ENCODE measurements around the gene LRRC17. TPM values are rescaled to one million over a fixed set of nuclear protein-coding genes. Genes with fewer than 3 reads are reported as not detected.
"Not testable (repeated sequence)": the region's sequence is repeated elsewhere in the genome, so short reads cannot be mapped to it uniquely, and the experiment has no call there.

LRRC17 gene
- total RNA-seq, 2 experiments from 2014 or later, result 0.15 TPM; not detected in 1

DNA sequence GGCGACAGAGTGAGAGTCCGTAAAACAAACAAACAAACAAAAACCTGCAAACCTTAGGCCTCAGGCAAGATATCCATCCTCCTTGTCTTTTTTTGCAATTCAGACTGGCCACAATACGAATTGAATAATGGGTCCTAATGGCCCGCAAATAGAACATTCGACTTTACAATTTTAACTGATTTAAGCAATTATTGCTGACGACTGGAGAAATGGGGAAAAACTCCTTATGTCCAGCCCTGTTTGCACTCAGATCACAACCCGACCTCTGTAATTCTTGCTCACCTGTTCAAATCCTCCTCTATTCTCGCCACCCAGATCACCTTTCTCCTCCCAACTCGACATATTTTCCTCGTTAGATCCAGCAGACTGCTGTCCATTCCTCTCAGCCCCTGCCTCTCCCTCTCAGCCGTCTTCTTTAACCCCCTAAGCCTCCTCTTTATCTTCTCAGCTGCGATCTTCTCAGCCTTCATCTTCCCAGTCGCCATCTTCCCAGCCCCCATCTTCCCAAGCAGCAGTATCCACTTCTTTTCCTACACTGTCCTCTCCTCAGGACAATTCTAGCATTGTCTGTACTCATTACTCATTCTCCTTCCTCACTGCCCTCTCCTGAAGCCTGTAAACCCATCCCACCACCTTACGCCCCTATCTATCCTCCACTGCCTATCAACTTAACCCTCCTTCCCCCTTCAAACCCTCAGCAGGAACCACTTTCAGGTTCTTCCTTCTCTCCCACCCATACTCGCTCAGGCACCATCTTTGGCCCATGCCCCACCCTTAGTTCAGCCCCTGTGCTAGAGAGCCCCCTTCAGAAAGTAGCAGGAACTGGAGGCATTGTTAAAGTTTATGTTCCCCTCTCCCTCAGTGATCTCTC is 61.8 kb downstream of the LRRC17 start:
- H3K4me3 Mint-ChIP-seq, result no peak overlapping the region
- no peak overlapping the region for H3K27ac Mint-ChIP-seq
- H3K36me3 Mint-ChIP-seq (ENCODE audit: low read depth), result no peaks in the 10 kb centered on the region
- POLR2A ChIA-PET, result no interaction called here
- no peak for DNase-seq
- no peaks in the 10 kb centered on the region for H3K27me3 Mint-ChIP-seq
- no peaks in the 10 kb centered on the region for H3K9me3 Mint-ChIP-seq
- CTCF ChIA-PET, result no interaction called here
- H3K4me1 Mint-ChIP-seq, result no peaks in the 10 kb centered on the region

DNA sequence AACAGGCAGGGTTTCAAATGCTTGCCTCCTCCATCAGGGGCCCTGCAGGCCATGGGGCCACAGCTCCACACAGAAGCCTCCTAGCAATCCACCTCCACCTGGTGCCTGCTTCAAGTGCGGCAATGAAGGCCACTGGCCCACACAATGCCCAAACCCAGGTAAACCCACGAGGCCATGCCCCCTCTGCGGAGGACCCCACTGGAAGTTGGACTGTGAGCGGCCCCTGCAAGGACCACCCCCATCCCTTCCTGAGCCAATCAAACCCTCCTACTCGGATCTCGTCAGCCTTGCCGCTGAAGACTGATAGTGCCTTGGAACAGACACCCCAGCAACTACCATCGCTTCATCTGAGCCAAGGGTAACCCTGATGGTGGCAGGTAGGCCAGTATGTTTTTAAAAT is 63.1 kb downstream of the LRRC17 start:
- no peak overlapping the region for H3K4me3 Mint-ChIP-seq
- H3K36me3 Mint-ChIP-seq (ENCODE audit: low read depth), result no peaks in the 10 kb centered on the region
- no peak for DNase-seq
- H3K9me3 Mint-ChIP-seq, result no peaks in the 10 kb centered on the region
- no peak overlapping the region for H3K27ac Mint-ChIP-seq
- CTCF ChIA-PET, result no interaction called here
- H3K4me1 Mint-ChIP-seq, result no peaks in the 10 kb centered on the region
- H3K27me3 Mint-ChIP-seq, result no peaks in the 10 kb centered on the region
- POLR2A ChIA-PET, result no interaction called here

DNA sequence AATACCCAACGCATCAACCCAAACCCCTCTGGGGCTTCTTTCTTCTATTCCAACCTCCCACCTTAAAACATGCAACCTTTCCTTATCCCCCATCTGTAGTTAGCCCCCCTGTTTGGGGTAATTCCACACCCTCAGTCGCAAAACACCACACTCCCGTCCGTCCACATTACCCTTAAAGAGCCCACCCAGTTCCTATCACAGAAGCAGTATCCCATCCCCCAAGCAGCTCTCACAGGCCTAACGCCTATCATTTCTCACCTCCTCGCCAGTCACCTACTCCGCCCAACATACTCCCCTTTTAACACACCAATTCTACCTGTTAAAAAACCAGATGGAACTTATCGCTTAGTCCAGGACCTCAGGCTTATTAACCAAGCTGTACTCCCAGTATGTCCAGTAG is 63.7 kb downstream of the LRRC17 start:
- H3K36me3 Mint-ChIP-seq (ENCODE audit: low read depth), result no peaks in the 10 kb centered on the region
- DNase-seq, result no peak
- H3K9me3 Mint-ChIP-seq, result no peaks in the 10 kb centered on the region
- POLR2A ChIA-PET, result no interaction called here
- H3K27ac Mint-ChIP-seq, result no peak overlapping the region
- CTCF ChIA-PET, result no interaction called here
- H3K4me3 Mint-ChIP-seq, result no peak overlapping the region
- no peaks in the 10 kb centered on the region for H3K27me3 Mint-ChIP-seq
- H3K4me1 Mint-ChIP-seq, result no peaks in the 10 kb centered on the region

DNA sequence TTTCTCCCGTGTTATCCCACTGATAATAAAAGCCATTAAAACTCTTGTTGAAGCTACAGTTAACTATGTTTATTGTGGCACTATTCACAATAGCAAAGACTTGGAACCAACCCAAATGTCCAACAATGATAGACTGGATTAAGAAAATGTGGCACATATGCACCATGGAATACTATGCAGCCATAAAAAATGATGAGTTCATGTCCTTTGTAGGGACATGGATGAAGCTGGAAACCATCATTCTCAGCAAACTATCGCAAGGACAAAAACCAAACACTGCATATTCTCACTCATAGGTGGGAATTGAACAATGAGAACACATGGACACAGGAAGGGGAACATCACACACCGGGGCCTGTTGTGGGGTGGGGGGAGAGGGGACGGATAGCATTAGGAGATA is 64.8 kb downstream of the LRRC17 start:
- not testable (repeated sequence) for H3K36me3 Mint-ChIP-seq (ENCODE audit: low read depth); H3K27ac Mint-ChIP-seq; H3K9me3 Mint-ChIP-seq

DNA sequence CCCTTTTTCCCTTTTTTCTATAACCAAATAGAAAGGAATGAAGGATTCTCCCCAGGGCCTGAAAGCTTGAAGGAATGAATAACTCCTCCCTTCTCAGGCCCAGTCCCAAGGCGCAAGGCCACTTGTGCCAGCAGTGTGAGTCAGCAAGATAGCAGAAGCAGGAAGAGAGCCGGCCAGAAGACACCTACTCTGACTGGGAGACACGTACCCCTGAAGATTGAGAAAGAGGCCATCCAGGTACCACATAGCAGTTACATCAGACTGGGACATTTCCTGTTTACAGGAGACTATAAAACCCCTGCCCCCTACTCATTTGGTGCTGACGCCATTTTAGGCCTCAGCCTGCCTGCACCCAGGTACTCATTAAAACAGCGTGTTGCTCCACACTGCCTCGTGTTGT is 65.5 kb downstream of the LRRC17 start:
- H3K36me3 Mint-ChIP-seq (ENCODE audit: low read depth), result no peaks in the 10 kb centered on the region
- no peak overlapping the region for H3K4me3 Mint-ChIP-seq
- no peak for DNase-seq
- H3K9me3 Mint-ChIP-seq, result no peaks in the 10 kb centered on the region
- no peak overlapping the region for H3K27ac Mint-ChIP-seq
- no peaks in the 10 kb centered on the region for H3K4me1 Mint-ChIP-seq
- ChIA-PET POLR2A (no interaction called here), CTCF (no interaction called here)
- H3K27me3 Mint-ChIP-seq, result no peaks in the 10 kb centered on the region

More for the DNA sequence above, 64.8 kb downstream of the LRRC17 start:
- H3K27me3 Mint-ChIP-seq, H3K4me3 Mint-ChIP-seq, CTCF ChIA-PET, DNase-seq, H3K4me1 Mint-ChIP-seq, POLR2A ChIA-PET: not testable (repeated sequence)

DNA sequence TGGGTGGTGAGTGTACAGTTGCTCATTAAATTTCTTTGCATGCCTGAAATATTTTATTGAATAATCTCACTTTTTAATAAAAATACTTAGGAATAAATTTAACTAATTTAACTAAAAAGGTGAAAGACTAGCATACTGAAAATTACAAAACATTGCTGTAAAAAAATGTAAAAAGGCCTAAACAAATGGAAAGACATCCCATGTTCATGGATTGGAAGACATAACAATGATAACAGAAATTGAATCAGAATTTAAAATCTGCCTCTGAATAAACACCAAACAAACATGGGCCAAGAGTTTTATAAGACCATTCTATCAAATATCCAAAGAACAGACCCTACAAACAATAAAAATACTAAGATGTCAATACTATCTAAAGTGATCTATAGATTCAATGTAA is 66.9 kb downstream of the LRRC17 start:
- POLR2A ChIA-PET, result no interaction called here
- Mint-ChIP-seq H3K9me3 (no peaks in the 10 kb centered on the region), H3K36me3 (ENCODE audit: low read depth) (no peaks in the 10 kb centered on the region), H3K4me3 (no peak overlapping the region), H3K27ac (no peak overlapping the region), H3K4me1 (no peaks in the 10 kb centered on the region), H3K27me3 (no peaks in the 10 kb centered on the region)
- CTCF ChIA-PET, result no interaction called here
- DNase-seq, result no peak

DNA sequence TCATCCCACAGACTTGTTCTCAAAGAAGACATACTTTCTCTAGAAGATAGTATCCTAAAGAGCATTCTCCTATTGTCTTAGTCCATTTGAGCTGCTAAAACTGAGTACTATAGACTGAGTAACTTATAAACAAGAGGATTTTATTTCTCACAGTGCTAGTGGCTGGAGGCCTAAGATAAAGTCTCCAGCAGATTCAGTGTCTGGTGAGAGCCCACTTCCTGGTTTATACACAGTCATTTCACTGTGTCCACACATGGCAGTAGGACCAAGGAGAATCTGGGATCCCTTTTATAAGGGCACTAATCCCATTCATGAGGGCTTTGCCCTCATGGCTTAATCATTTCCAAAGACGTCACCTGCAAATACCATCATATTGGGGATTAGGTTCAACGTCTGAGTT is 68.7 kb downstream of the LRRC17 start:
- POLR2A ChIA-PET, result no interaction called here

DNA sequence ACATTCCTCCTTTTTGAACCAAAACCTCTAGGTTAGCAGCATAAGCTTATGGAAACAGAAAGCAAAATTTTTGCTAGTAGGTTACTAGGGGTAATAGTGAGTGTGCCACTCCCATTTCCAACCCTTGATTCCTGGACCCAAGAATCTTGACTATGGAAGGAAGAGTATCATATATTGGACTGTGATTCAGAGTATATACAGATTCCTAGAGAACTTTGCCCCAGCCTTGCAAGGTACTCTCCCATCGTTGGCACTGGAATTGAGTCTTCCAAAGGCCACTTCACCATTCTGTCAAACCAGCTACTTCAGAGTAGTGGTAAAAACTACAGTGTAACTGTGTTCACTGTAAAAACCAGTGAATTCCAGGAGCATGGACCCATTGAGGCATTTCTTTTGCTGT is 69.4 kb downstream of the LRRC17 start:
- POLR2A ChIA-PET, result no interaction called here
- H3K9me3 Mint-ChIP-seq, result no peaks in the 10 kb centered on the region

More for the DNA sequence above, 68.7 kb downstream of the LRRC17 start:
- H3K4me3 Mint-ChIP-seq, result no peak overlapping the region
- CTCF ChIA-PET, result no interaction called here
- no peaks in the 10 kb centered on the region for H3K4me1 Mint-ChIP-seq
- H3K9me3 Mint-ChIP-seq, result no peaks in the 10 kb centered on the region
- no peak overlapping the region for H3K27ac Mint-ChIP-seq
- no peaks in the 10 kb centered on the region for H3K36me3 Mint-ChIP-seq (ENCODE audit: low read depth)
- no peak for DNase-seq
- no peaks in the 10 kb centered on the region for H3K27me3 Mint-ChIP-seq

DNA sequence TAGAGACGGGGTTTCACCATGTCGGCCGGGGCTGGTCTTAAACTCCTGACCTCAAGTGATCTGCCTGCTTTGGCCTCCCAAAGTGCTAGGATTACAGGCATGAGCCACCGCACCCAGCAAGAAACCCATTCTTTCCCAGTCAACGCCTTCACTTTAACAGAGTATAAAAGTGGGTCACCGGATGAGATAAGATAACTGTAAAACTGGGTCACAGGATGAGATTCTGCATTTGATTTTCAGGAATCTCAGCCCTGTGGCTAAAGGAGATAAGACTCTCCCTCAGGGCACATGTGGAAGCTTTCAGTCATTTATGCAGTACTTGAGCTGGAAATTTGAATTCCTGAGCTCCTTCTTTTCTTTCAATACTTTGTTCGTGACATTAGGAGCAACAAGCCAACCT is 70.8 kb downstream of the LRRC17 start:
- peaks cover 2% of the 10 kb centered on the region for H3K4me1 Mint-ChIP-seq

More for the DNA sequence above, 69.4 kb downstream of the LRRC17 start:
- Mint-ChIP-seq H3K36me3 (ENCODE audit: low read depth) (no peaks in the 10 kb centered on the region), H3K27ac (no peak overlapping the region), H3K4me1 (no peaks in the 10 kb centered on the region), H3K4me3 (no peak overlapping the region), H3K27me3 (no peaks in the 10 kb centered on the region)
- no peak for DNase-seq
- CTCF ChIA-PET, result no interaction called here

DNA sequence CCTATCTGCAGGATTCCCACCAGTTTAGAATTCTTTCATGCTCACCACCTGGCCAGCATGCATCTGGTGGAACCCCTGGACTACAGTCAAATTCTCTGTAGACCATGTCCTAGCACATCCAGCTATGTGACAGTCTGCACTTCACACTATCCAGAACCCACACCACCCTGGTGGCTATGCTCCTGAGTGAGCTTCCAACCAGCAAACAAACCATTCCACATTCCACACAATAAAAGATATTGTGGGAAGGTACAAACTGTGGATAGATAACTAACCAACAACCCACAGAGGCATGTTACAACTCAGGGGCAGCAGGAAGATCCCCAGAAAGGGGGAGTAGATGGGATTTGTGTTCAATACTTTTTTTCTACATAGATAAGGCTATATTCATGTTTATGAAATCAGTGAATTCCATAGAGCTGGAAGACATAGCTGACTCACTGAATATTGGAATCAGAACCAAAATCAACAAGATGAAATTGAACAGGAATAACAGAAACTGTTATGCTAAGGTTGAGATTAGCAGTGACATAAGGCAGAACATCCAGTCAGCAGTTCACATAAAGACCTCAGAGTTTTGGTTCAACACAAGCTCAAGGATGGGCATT is 72.5 kb downstream of the LRRC17 start:
- ChIA-PET CTCF (no interaction called here), POLR2A (no interaction called here)
- no peak overlapping the region for H3K4me3 Mint-ChIP-seq
- no peaks in the 10 kb centered on the region for H3K9me3 Mint-ChIP-seq
- no peak overlapping the region for H3K27ac Mint-ChIP-seq
- DNase-seq, result no peak
- no peaks in the 10 kb centered on the region for H3K36me3 Mint-ChIP-seq (ENCODE audit: low read depth)
- peaks cover 9% of the 10 kb centered on the region for H3K4me1 Mint-ChIP-seq
- no peaks in the 10 kb centered on the region for H3K27me3 Mint-ChIP-seq

More for the DNA sequence above, 70.8 kb downstream of the LRRC17 start:
- no peak for DNase-seq
- Mint-ChIP-seq H3K4me3 (no peak overlapping the region), H3K27ac (no peak overlapping the region), H3K27me3 (no peaks in the 10 kb centered on the region), H3K9me3 (no peaks in the 10 kb centered on the region), H3K36me3 (ENCODE audit: low read depth) (no peaks in the 10 kb centered on the region)
- ChIA-PET POLR2A (no interaction called here), CTCF (no interaction called here)

DNA sequence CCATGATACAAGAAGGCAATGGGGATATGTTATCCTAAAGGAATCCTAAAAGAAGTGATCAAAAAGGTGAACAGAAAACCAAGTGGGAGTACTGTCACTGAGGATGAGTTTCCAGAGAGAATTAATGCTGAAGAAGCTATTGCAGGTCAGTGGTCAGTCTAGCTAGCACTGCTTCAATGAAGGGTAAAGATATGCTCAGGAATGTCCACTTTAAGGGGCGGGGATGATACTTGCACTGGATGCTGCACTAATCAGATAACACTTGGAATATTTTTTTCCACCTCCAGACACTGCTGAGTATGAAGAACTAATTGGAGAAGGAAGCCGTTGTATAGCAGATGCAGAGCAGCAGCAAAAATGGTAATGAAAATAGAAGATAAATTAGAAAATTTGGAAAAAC is 75.3 kb downstream of the LRRC17 start:
- Mint-ChIP-seq H3K9me3 (no peaks in the 10 kb centered on the region), H3K36me3 (ENCODE audit: low read depth) (no peaks in the 10 kb centered on the region), H3K4me3 (no peak overlapping the region), H3K27me3 (no peaks in the 10 kb centered on the region), H3K4me1 (peaks cover 14% of the 10 kb centered on the region), H3K27ac (no peak overlapping the region)
- CTCF ChIA-PET, result interaction anchor here (0.6 kb wide), 1 partner anchor 79 kb away, joined by 3 read pairs; no protein-coding TSS in a partner anchor
- POLR2A ChIA-PET, result no interaction called here
- DNase-seq, result no peak

DNA sequence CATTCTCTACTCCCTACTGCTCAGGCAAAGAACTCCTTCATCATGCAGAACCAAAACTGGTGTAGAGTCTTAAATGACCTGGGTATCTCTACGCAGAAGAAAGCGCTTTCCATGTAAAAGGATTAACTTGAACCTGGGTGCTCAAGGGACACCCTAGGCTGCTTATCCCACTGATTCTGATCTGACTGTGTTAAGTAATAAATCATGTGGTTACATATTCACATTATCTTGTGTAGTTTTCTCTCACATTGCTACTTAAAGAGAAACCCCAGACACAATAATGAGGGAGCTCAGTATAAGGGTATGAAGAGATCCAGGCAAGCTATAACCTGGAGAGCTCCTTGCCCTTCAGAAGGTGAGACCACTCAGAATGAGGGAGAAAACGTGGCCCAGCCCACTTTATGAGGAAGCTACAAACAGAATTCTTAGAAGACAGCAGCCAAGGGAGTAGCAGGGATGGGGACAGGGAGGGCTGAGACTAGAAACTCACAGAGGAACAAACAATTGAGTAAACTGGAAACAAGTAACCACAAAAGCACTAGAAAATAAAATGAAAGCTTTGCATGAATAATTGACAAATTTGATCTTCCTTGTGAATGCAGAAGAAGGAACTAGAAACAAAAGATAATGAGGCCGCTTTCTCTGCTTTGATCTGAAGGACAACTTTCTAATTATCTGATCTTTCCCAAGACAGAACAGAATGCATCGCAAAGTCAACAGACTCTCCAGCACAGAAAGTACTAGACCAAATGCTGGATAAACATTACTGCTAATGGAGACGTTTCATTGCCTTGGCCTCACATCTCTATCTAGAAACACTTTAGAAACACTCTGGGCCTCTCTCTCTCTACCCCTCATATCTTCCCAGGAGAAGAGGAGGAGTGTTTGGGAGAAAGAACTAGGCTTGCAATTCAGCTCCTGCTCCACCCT is 76.1 kb downstream of the LRRC17 start:
- ChIA-PET CTCF (interaction anchor here (0.6 kb wide), 1 partner anchor 78 kb away, joined by 3 read pairs; no protein-coding TSS in a partner anchor), POLR2A (no interaction called here)
- Mint-ChIP-seq H3K9me3 (no peaks in the 10 kb centered on the region), H3K36me3 (ENCODE audit: low read depth) (no peaks in the 10 kb centered on the region), H3K4me1 (peaks cover 17% of the 10 kb centered on the region), H3K27me3 (no peaks in the 10 kb centered on the region), H3K4me3 (no peak overlapping the region), H3K27ac (no peak overlapping the region)
- no peak for DNase-seq

DNA sequence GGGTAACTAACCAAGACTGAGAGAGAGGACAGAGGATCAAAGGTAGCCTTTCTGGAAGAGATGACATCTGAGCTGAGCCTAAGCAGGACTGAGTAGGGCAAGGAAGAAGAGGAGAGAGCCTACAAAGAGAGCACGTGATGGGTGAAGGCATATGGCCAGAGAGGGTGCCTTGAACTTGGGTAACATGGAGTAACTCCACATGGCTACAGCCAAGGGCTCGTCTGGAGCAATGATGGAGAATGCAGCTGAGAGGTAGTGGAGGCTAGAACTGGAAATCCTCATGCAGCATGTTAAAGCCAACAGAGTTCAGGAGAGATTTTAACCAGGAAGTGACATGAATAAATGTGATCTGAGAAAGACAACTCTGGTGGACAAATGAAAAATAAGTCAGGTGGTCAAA is 77.8 kb downstream of the LRRC17 start:
- ChIA-PET CTCF (no interaction called here), POLR2A (no interaction called here)
- no peaks in the 10 kb centered on the region for H3K36me3 Mint-ChIP-seq (ENCODE audit: low read depth)
- H3K4me3 Mint-ChIP-seq, result no peak overlapping the region
- no peak overlapping the region for H3K27ac Mint-ChIP-seq
- H3K27me3 Mint-ChIP-seq, result no peaks in the 10 kb centered on the region
- H3K4me1 Mint-ChIP-seq, result peaks cover 17% of the 10 kb centered on the region
- H3K9me3 Mint-ChIP-seq, result no peaks in the 10 kb centered on the region
- no peak for DNase-seq
